HEK293T (cell line): ENCODE results near the gene AGBL4.

Experiments
- BHLHE40 ChIP-seq: fragments of 450-650 bp; IDR thresholded peaks from 2 replicates; pipeline ENCODE4 v1.6.1; 2016; ENCODE audit warnings: mild to moderate bottlenecking, moderate library complexity, borderline replicate concordance
- ELF4 ChIP-seq: fragments of 450-650 bp; IDR thresholded peaks from 2 replicates; pipeline ENCODE4 v1.6.1; 2017; ENCODE audit warnings: antibody characterized with exemption
- FOXK2 ChIP-seq: fragments of 450-650 bp; IDR thresholded peaks from 2 replicates; pipeline ENCODE4 v1.6.1; 2016; ENCODE audit warnings: mild to moderate bottlenecking
- FOXM1 ChIP-seq: fragments of 450-650 bp; IDR thresholded peaks from 2 replicates; pipeline ENCODE4 v1.6.1; 2017; ENCODE audit warnings: mild to moderate bottlenecking, borderline replicate concordance
- NFRKB ChIP-seq: fragments of 450-650 bp; IDR thresholded peaks from 2 replicates; pipeline ENCODE4 v1.6.1; 2016; ENCODE audit warnings: mild to moderate bottlenecking, moderate library complexity
- PKNOX1 ChIP-seq: fragments of 450-650 bp; IDR thresholded peaks from 2 replicates; pipeline ENCODE4 v1.6.1; 2016
- SP1 ChIP-seq: fragments of 450-650 bp; IDR thresholded peaks from 2 replicates; pipeline ENCODE4 v1.6.1; 2017
- SUZ12 ChIP-seq: fragments of 450-650 bp; IDR thresholded peaks from 2 replicates; pipeline ENCODE4 v1.6.1; 2016; ENCODE audit warnings: mild to moderate bottlenecking

- TF ChIP-seq PKNOX1 (no peak), NFRKB (no peak), BHLHE40 (no peak), FOXK2 (no peak), SP1 (no peak), FOXM1 (no peak), SUZ12 (no peak), ELF4 (no peak)
These were observed 346.0 kb downstream of the AGBL4 start for GRCh38 chr1:49677706-49678105.
